Measurements from ENCODE around the gene CCR5.

Gene CCR5

GRCh38 chr3:46349484-46350261 lies 21.1 kb upstream of the CCR5 start:
- no peak overlapping the region for H3K9ac ChIP-seq (ENCODE audit: low read length)
- no peaks in the 10 kb centered on the region for H3K36me3 ChIP-seq (ENCODE audit: control insufficient read depth, insufficient read depth, low read length, severe bottlenecking)
- peaks cover 10% of the 10 kb centered on the region for H3K9me3 ChIP-seq (ENCODE audit: control insufficient read depth, low read length)
- H3K4me3 ChIP-seq (ENCODE audit: low read length), result no peak overlapping the region
- DNase-seq (ENCODE audit: low read depth), result no peak
- H3K4me1 ChIP-seq (ENCODE audit: control insufficient read depth, insufficient read depth, low read length), result no peaks in the 10 kb centered on the region
- H3K27me3 ChIP-seq (replicated peaks; ENCODE audit: control insufficient read depth, insufficient read depth, low read length), result peaks cover 51% of the 10 kb centered on the region

GRCh38 chr3:46350262-46350565 lies 20.5 kb upstream of the CCR5 start:
- DNase-seq (ENCODE audit: low read depth), result no peak
- Histone ChIP-seq H3K36me3 (ENCODE audit: control insufficient read depth, insufficient read depth, low read length, severe bottlenecking) (no peaks in the 10 kb centered on the region), H3K27me3 (replicated peaks; ENCODE audit: control insufficient read depth, insufficient read depth, low read length) (peaks cover 56% of the 10 kb centered on the region), H3K9ac (ENCODE audit: low read length) (no peak overlapping the region), H3K9me3 (ENCODE audit: control insufficient read depth, low read length) (peaks cover 9% of the 10 kb centered on the region), H3K4me3 (ENCODE audit: low read length) (no peak overlapping the region), H3K4me1 (ENCODE audit: control insufficient read depth, insufficient read depth, low read length) (no peaks in the 10 kb centered on the region)

- Histone ChIP-seq H3K9ac (ENCODE audit: low read length) (no peak overlapping the region), H3K4me3 (ENCODE audit: low read length) (no peak overlapping the region), H3K27me3 (replicated peaks; ENCODE audit: control insufficient read depth, insufficient read depth, low read length) (peaks cover 68% of the 10 kb centered on the region), H3K9me3 (ENCODE audit: control insufficient read depth, low read length) (peaks cover 9% of the 10 kb centered on the region), H3K4me1 (ENCODE audit: control insufficient read depth, insufficient read depth, low read length) (no peaks in the 10 kb centered on the region), H3K36me3 (ENCODE audit: control insufficient read depth, insufficient read depth, low read length, severe bottlenecking) (no peaks in the 10 kb centered on the region)
- no peak for DNase-seq (ENCODE audit: low read depth)
Measured at GRCh38 chr3:46351646-46352045, 19.1 kb upstream of the CCR5 start.

- Histone ChIP-seq H3K9me3 (ENCODE audit: control insufficient read depth, low read length) (no peaks in the 10 kb centered on the region), H3K4me1 (ENCODE audit: control insufficient read depth, insufficient read depth, low read length) (no peaks in the 10 kb centered on the region), H3K27me3 (replicated peaks; ENCODE audit: control insufficient read depth, insufficient read depth, low read length) (peaks cover 77% of the 10 kb centered on the region), H3K36me3 (ENCODE audit: control insufficient read depth, insufficient read depth, low read length, severe bottlenecking) (no peaks in the 10 kb centered on the region), H3K4me3 (ENCODE audit: low read length) (no peak overlapping the region), H3K9ac (ENCODE audit: low read length) (no peak overlapping the region)
- DNase-seq (ENCODE audit: low read depth), result no peak
Measured at GRCh38 chr3:46353090-46353489, 17.7 kb upstream of the CCR5 start.

GRCh38 chr3:46353647-46354410 lies 16.9 kb upstream of the CCR5 start, which contains the start of gene CCR2:
TSS of gene CCR2 (plus strand) at chr3:46354111. CDS start at chr3:46357528, 3,417 bp downstream.
- no peaks in the 10 kb centered on the region for H3K9me3 ChIP-seq (ENCODE audit: control insufficient read depth, low read length)
- H3K4me1 ChIP-seq (ENCODE audit: control insufficient read depth, insufficient read depth, low read length), result no peaks in the 10 kb centered on the region
- H3K27me3 ChIP-seq (replicated peaks; ENCODE audit: control insufficient read depth, insufficient read depth, low read length), result peaks cover 78% of the 10 kb centered on the region
- DNase-seq (ENCODE audit: low read depth), result peak; percentile 6
- H3K9ac ChIP-seq (ENCODE audit: low read length), result no peak within 1 kb of the TSS
- H3K36me3 ChIP-seq (ENCODE audit: control insufficient read depth, insufficient read depth, low read length, severe bottlenecking), result no peaks in the 10 kb centered on the region
- H3K4me3 ChIP-seq (ENCODE audit: low read length), result no peak within 1 kb of the TSS

- peaks cover 72% of the 10 kb centered on the region for H3K27me3 ChIP-seq (replicated peaks; ENCODE audit: control insufficient read depth, insufficient read depth, low read length)
- no peaks in the 10 kb centered on the region for H3K4me1 ChIP-seq (ENCODE audit: control insufficient read depth, insufficient read depth, low read length)
- no peaks in the 10 kb centered on the region for H3K9me3 ChIP-seq (ENCODE audit: control insufficient read depth, low read length)
- H3K9ac ChIP-seq (ENCODE audit: low read length), result no peak overlapping the region
- no peak overlapping the region for H3K4me3 ChIP-seq (ENCODE audit: low read length)
- no peak for DNase-seq (ENCODE audit: low read depth)
- H3K36me3 ChIP-seq (ENCODE audit: control insufficient read depth, insufficient read depth, low read length, severe bottlenecking), result no peaks in the 10 kb centered on the region
Measured at GRCh38 chr3:46354478-46354877, 16.3 kb upstream of the CCR5 start.

GRCh38 chr3:46354984-46355383 lies 15.8 kb upstream of the CCR5 start:
- DNase-seq (ENCODE audit: low read depth), result no peak
- H3K27me3 ChIP-seq (replicated peaks; ENCODE audit: control insufficient read depth, insufficient read depth, low read length), result peaks cover 67% of the 10 kb centered on the region
- H3K36me3 ChIP-seq (ENCODE audit: control insufficient read depth, insufficient read depth, low read length, severe bottlenecking), result no peaks in the 10 kb centered on the region
- H3K9ac ChIP-seq (ENCODE audit: low read length), result no peak overlapping the region
- H3K4me3 ChIP-seq (ENCODE audit: low read length), result no peak overlapping the region
- H3K4me1 ChIP-seq (ENCODE audit: control insufficient read depth, insufficient read depth, low read length), result no peaks in the 10 kb centered on the region
- H3K9me3 ChIP-seq (ENCODE audit: control insufficient read depth, low read length), result no peaks in the 10 kb centered on the region

- DNase-seq (ENCODE audit: low read depth), result no peak
- Histone ChIP-seq H3K9ac (ENCODE audit: low read length) (no peak overlapping the region), H3K4me3 (ENCODE audit: low read length) (no peak overlapping the region), H3K4me1 (ENCODE audit: control insufficient read depth, insufficient read depth, low read length) (peaks cover 4% of the 10 kb centered on the region), H3K9me3 (ENCODE audit: control insufficient read depth, low read length) (no peaks in the 10 kb centered on the region), H3K36me3 (ENCODE audit: control insufficient read depth, insufficient read depth, low read length, severe bottlenecking) (no peaks in the 10 kb centered on the region), H3K27me3 (replicated peaks; ENCODE audit: control insufficient read depth, insufficient read depth, low read length) (peaks cover 54% of the 10 kb centered on the region)
Measured at GRCh38 chr3:46356276-46356675, 14.5 kb upstream of the CCR5 start.

- Histone ChIP-seq H3K4me1 (ENCODE audit: control insufficient read depth, insufficient read depth, low read length) (peaks cover 7% of the 10 kb centered on the region), H3K27me3 (replicated peaks; ENCODE audit: control insufficient read depth, insufficient read depth, low read length) (peaks cover 49% of the 10 kb centered on the region), H3K9me3 (ENCODE audit: control insufficient read depth, low read length) (no peaks in the 10 kb centered on the region), H3K36me3 (ENCODE audit: control insufficient read depth, insufficient read depth, low read length, severe bottlenecking) (no peaks in the 10 kb centered on the region), H3K4me3 (ENCODE audit: low read length) (no peak overlapping the region), H3K9ac (ENCODE audit: low read length) (no peak overlapping the region)
- DNase-seq (ENCODE audit: low read depth), result no peak
Measured at GRCh38 chr3:46356909-46357308, 13.8 kb upstream of the CCR5 start.

- Histone ChIP-seq H3K36me3 (ENCODE audit: control insufficient read depth, insufficient read depth, low read length, severe bottlenecking) (no peaks in the 10 kb centered on the region), H3K9ac (ENCODE audit: low read length) (no peak overlapping the region), H3K4me3 (ENCODE audit: low read length) (no peak overlapping the region), H3K4me1 (ENCODE audit: control insufficient read depth, insufficient read depth, low read length) (peaks cover 7% of the 10 kb centered on the region), H3K27me3 (replicated peaks; ENCODE audit: control insufficient read depth, insufficient read depth, low read length) (peaks cover 39% of the 10 kb centered on the region), H3K9me3 (ENCODE audit: control insufficient read depth, low read length) (no peaks in the 10 kb centered on the region)
- DNase-seq (ENCODE audit: low read depth), result no peak
Measured at GRCh38 chr3:46358466-46358865, 12.3 kb upstream of the CCR5 start.

GRCh38 chr3:46359733-46360493 lies 10.8 kb upstream of the CCR5 start:
- Histone ChIP-seq H3K36me3 (ENCODE audit: control insufficient read depth, insufficient read depth, low read length, severe bottlenecking) (no peaks in the 10 kb centered on the region), H3K9ac (ENCODE audit: low read length) (no peak overlapping the region), H3K4me3 (ENCODE audit: low read length) (no peak overlapping the region), H3K9me3 (ENCODE audit: control insufficient read depth, low read length) (no peaks in the 10 kb centered on the region), H3K4me1 (ENCODE audit: control insufficient read depth, insufficient read depth, low read length) (peaks cover 7% of the 10 kb centered on the region), H3K27me3 (replicated peaks; ENCODE audit: control insufficient read depth, insufficient read depth, low read length) (peaks cover 26% of the 10 kb centered on the region)
- peak; percentile 7 for DNase-seq (ENCODE audit: low read depth)

All from adipocyte (in vitro differentiated cells).